ENCODE measurements around the gene TSPAN18.

Gene TSPAN18

GRCh38 chr11:44926036-44926435 lies 199.3 kb downstream of the TSPAN18 start:
- TF ChIP-seq CTCF (IDR thresholded peaks at IDR 0.05): no peak

GRCh38 chr11:44927174-44927661 lies 200.5 kb downstream of the TSPAN18 start:
- peak; percentile 93 for TF ChIP-seq CTCF (IDR thresholded peaks at IDR 0.05)

- no peak for TF ChIP-seq CTCF (IDR thresholded peaks at IDR 0.05)
Measured at GRCh38 chr11:44928144-44928543, 201.4 kb downstream of the TSPAN18 start.

GRCh38 chr11:44928816-44929215 lies 202.1 kb downstream of the TSPAN18 start:
- TF ChIP-seq CTCF (IDR thresholded peaks at IDR 0.05): no peak

GRCh38 chr11:44930588-44931302 lies 204.0 kb downstream of the TSPAN18 start:
- no peak for TF ChIP-seq CTCF (IDR thresholded peaks at IDR 0.05)

GRCh38 chr11:44931466-44931865 lies 204.7 kb downstream of the TSPAN18 start:
- no peak for TF ChIP-seq CTCF (IDR thresholded peaks at IDR 0.05)

- no peak for TF ChIP-seq CTCF (IDR thresholded peaks at IDR 0.05)
Measured at GRCh38 chr11:44934110-44934509, 207.3 kb downstream of the TSPAN18 start.
